NB4 (cell line): ENCODE data around the gene RBM38.

Experiments
- DNase-seq: peaks from one replicate; pipeline ENCODE4 v3.0.0; 2010; ENCODE audit warnings: low read depth
- H3K4me3 ChIP-seq: one replicate; pipeline ENCODE4 v1.5.1; 2011; ENCODE audit warnings: mild to moderate bottlenecking, low read depth, low read length, moderate library complexity
- CTCF ChIP-seq: IDR thresholded peaks from one replicate; pipeline ENCODE4 v1.5.1; 2012; ENCODE audit warnings: low read depth, low read length
- MAX ChIP-seq: IDR thresholded peaks from 2 replicates; pipeline ENCODE4 v1.6.1; 2011; ENCODE audit warnings: low read depth, low read length
- MYC ChIP-seq: IDR thresholded peaks from 2 replicates; pipeline ENCODE4 v1.6.1; 2011; ENCODE audit warnings: low read depth, low read length
- POLR2A ChIP-seq: IDR thresholded peaks from 2 replicates; pipeline ENCODE4 v1.6.1; 2011; ENCODE audit warnings: mild to moderate bottlenecking; ENCODE audit not compliant: insufficient read length; ENCODE audit errors: extremely low read depth

The RBM38 gene

GRCh38 chr20:57364451-57364850 is 26.7 kb upstream of the RBM38 start:
- TF ChIP-seq MYC (no peak), MAX (no peak), CTCF (no peak), POLR2A (no peak)

GRCh38 chr20:57369596-57369995 is 21.6 kb upstream of the RBM38 start:
- no peak overlapping the region for H3K4me3 ChIP-seq
- DNase-seq, result peak; percentile 45
- TF ChIP-seq MAX (no peak), MYC (no peak), CTCF (no peak), POLR2A (no peak)

More at GRCh38 chr20:57364451-57364850, 26.7 kb upstream of the RBM38 start:
- H3K4me3 ChIP-seq, result no peak overlapping the region
- no peak for DNase-seq

GRCh38 chr20:57370316-57370715 is 20.9 kb upstream of the RBM38 start:
- TF ChIP-seq CTCF (no peak), MYC (no peak), MAX (no peak), POLR2A (no peak)
- no peak for DNase-seq
- no peak overlapping the region for H3K4me3 ChIP-seq

- DNase-seq, result no peak
- no peak overlapping the region for H3K4me3 ChIP-seq
- TF ChIP-seq MAX (no peak), MYC (no peak), CTCF (no peak), POLR2A (no peak)
Observed at GRCh38 chr20:57371363-57371762, 19.8 kb upstream of the RBM38 start.

GRCh38 chr20:57372157-57372556 is 19.0 kb upstream of the RBM38 start:
- TF ChIP-seq MAX (no peak), POLR2A (no peak), CTCF (no peak), MYC (no peak)
- no peak overlapping the region for H3K4me3 ChIP-seq
- DNase-seq, result no peak
